Eye (tissue), 1 donor: ENCODE results near the gene RIPOR3.
A peak's percentile ranks its signal among the peaks of the same experiment; 100 is the strongest.
"Not testable (repeated sequence)": the region's sequence is repeated elsewhere in the genome, so short reads cannot be mapped to it uniquely, and the experiment has no call there.

Experiments
- DNase-seq: peaks from one replicate; pipeline ENCODE4 v3.0.0-alpha.2; 2015

RIPOR3 gene

GRCh38 chr20:50585214-50585613 lies 106.1 kb downstream of the RIPOR3 start:
- DNase-seq: no peak

- DNase-seq: no peak
These were observed 106.7 kb downstream of the RIPOR3 start for GRCh38 chr20:50584687-50585086.

GRCh38 chr20:50583442-50584150 lies 107.7 kb downstream of the RIPOR3 start:
- DNase-seq: no peak

GRCh38 chr20:50582591-50583234 lies 108.6 kb downstream of the RIPOR3 start:
- DNase-seq: no peak

GRCh38 chr20:50582092-50582491 lies 109.2 kb downstream of the RIPOR3 start:
- DNase-seq: no peak

- no peak for DNase-seq
These were observed 110.3 kb downstream of the RIPOR3 start for GRCh38 chr20:50580842-50581544.

- DNase-seq: peak; percentile 66
These were observed 111.2 kb downstream of the RIPOR3 start for GRCh38 chr20:50580016-50580747.

- no peak for DNase-seq
These were observed 111.8 kb downstream of the RIPOR3 start for GRCh38 chr20:50579511-50579910.

GRCh38 chr20:50578778-50579165 lies 112.6 kb downstream of the RIPOR3 start:
- no peak for DNase-seq

- DNase-seq: no peak
These were observed 113.1 kb downstream of the RIPOR3 start for GRCh38 chr20:50578061-50578777.

GRCh38 chr20:50577175-50578018 lies 113.9 kb downstream of the RIPOR3 start:
- no peak for DNase-seq

- peak; percentile 64 for DNase-seq
These were observed 115.2 kb downstream of the RIPOR3 start for GRCh38 chr20:50575865-50576720.

- no peak for DNase-seq
These were observed 116.8 kb downstream of the RIPOR3 start for GRCh38 chr20:50574586-50574985.

GRCh38 chr20:50574108-50574507 lies 117.2 kb downstream of the RIPOR3 start:
- DNase-seq: no peak

- peak; percentile 37 for DNase-seq
These were observed 118.2 kb downstream of the RIPOR3 start for GRCh38 chr20:50572938-50573777.

- no peak for DNase-seq
These were observed 119.9 kb downstream of the RIPOR3 start for GRCh38 chr20:50571466-50571865.

GRCh38 chr20:50569864-50570836 lies 121.2 kb downstream of the RIPOR3 start:
- no peak for DNase-seq

- DNase-seq: not testable (repeated sequence)
These were observed 121.9 kb downstream of the RIPOR3 start for GRCh38 chr20:50569487-50569863.
